HG03196 (cell line): ENCODE data around the gene NTM.

Experiments
- ATAC-seq: cut with Tn5 transposase; IDR thresholded peaks from one replicate; pipeline ENCODE4 v1.9.1; 2021; ENCODE audit not compliant: unreplicated experiment

NTM gene

GRCh38 chr11:131841925-131842635 lies 471.7 kb downstream of the NTM start:
- no peak for ATAC-seq

DNA sequence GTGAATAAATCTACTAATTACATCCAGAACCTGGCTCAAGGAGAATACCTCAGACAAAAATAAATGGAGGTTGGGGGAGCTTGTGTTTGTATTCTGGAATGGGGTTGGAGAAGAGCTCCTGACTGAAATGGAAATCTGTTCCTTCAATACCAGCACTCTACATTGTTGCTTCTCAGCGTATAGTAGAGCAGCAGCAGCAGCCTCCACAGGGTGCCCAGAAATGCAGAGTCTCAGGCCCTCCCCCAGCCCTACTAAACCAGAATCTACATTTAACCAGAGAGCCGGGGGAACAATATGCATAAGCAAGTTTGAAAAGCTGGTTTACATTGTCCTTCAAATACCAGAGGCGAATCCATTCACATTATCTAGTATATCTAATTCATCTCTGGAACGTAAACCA lies 474.8 kb downstream of the NTM start:
- ATAC-seq: no peak

GRCh38 chr11:131849485-131849884 lies 479.1 kb downstream of the NTM start:
- ATAC-seq: no peak

GRCh38 chr11:131850507-131850906 lies 480.1 kb downstream of the NTM start:
- no peak for ATAC-seq

DNA sequence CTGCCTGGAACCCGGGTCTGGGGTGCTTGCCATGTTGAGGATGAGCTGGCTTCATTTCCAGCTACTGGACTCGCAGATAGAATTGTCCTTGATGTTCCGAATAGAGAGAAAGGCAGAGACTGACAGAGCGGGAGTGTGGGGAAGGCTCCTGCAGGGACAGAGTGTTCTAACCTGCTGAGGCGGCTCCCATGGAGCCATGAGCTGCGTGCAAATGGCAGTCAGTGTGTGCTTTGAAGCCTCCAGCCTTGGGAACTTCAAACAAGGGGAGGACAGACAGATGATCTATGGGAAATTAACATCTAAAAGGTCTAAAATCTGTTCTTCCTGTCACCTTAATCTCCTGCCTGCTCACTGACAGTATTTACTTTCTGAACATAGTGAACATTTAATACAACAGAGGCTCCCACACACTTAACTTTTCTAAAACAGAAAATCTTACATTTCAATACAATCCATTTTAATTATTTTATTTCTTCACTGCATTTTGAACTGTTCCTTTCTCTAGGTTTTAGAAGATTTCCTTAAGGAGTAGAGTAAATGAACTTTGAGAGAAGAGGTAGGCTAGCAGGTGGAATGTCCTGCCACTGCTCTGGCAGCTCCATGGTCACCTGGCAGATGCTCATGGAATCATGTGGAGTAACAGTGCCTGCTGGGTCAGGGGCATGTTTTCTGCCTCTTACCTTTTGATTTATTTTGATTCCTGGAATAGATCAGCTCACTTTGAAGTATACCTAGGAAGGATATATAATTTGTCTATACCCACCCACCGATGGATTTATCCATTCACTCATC lies 481.7 kb downstream of the NTM start:
- ATAC-seq: no peak

DNA sequence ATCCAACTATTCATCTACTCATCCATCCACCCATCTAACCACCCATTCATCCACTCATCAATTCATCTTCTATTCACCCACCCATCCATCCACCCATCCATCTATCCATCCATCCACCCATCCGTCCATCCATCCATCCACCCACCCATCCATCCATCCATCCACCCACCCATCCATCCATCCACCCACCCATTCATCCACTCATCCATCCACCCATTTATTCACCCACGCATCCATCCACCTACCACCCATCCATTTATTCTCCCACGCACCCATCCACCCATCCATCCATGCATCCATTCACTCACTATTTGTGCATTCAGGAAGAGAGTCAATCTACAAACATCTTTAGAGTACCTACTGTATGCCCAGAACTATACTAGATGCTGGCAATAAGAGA lies 482.3 kb downstream of the NTM start:
- no peak for ATAC-seq

DNA sequence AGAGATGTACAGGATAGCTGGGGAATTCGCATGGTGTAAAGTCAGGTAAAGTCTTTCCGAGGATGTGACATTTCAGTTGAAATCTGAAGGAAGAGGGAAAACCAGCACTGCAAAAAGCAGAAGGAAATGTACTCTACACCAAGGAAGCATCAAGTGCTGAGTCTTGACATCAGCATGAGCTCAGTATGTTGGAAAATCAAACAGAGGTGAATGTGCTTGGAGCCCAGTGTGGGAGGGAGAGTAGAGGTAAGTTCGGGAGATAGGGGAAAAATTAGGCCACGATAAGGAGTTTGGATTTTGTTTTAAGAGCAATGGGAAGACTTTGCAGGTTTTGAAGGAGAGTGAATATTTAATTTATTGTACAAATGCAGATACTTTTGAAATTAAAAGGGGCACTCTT lies 484.0 kb downstream of the NTM start:
- no peak for ATAC-seq

DNA sequence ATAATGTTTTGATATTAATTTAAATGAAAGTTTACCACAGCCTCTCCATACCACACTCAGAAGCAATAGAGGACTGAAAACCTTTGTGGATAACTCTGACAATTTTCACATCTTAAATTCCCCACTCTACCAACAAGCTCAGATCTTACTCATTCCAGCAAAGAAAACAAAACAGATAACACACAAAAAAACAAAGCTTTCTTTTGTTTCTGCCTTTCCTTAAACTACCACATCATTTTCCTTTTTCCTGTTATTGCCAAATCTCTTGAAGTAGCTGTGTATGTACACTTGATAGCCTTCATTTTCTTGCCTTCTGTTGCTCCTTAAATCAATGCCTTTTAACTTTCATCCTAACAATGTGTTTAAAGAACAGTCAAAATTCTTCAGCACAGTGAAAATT lies 484.9 kb downstream of the NTM start:
- ATAC-seq: no peak

GRCh38 chr11:131857246-131857645 lies 486.8 kb downstream of the NTM start:
- ATAC-seq: no peak

GRCh38 chr11:131858505-131858904 lies 488.1 kb downstream of the NTM start:
- no peak for ATAC-seq

DNA sequence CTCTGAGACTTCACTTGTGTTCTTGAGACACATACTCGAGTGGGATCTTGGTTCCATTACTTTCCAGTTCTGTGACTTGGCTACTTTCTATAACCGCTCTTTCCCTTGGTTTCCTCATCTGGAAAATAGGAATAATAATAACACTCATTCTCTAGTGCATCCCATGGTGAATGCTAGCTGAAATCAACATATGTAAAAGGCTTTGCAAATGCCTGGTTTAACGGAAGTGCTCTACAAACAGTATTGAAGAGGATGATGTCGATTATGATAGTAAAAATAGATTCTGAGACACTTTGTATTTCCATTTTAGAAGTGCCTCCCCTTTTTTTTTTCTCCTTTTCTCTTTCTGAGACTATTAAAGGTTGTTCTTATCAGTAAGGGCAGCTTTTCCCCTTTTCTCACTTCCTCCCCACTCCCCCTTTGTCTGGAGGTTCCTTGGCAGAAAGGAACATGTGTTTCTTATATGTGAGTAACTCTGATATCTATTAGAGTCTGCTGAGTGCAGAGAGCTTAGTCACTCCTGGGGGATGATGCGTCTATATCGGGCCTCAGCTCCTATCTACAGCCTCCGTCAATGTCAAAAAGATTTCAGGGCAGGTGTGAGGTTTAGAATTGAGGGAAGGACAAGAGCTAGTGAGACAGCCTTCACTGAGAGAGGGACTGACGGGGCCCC lies 489.3 kb downstream of the NTM start:
- ATAC-seq: no peak

DNA sequence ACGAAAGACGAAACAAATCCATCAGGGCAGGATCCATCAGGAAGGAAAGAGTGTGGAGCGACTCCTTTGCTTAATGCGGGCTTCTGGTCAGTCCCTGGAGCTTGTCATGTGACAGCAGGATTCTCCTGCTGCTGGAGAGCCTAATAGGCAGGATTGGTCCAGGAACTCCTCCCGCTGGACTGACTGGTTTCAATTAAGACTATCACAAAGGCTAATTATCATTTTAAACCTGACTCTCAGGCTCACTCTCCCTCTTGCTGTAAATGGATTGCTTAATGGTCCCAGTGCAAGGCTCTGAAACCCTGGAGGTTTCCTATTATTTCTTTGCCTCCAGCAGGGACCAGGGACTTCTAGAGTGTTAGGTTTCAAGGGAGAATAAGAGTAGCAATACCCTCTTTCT lies 493.8 kb downstream of the NTM start:
- ATAC-seq: no peak

DNA sequence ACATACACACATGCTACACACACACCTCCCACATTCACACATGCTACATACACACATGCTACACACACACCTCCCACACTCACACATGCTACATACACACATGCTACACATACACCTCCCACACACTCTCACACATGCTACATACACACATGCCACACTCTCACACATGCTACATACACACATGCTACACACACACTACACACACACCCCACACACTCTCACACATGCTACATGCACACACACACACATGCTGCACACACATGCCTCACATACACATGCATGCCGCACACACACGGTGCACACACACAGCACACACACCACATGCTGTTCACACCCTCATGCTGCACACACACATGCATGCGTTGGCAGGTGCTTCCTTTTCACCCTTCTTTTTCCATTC lies 495.4 kb downstream of the NTM start:
- no peak for ATAC-seq

GRCh38 chr11:131866535-131867400 lies 496.4 kb downstream of the NTM start:
- no peak for ATAC-seq

DNA sequence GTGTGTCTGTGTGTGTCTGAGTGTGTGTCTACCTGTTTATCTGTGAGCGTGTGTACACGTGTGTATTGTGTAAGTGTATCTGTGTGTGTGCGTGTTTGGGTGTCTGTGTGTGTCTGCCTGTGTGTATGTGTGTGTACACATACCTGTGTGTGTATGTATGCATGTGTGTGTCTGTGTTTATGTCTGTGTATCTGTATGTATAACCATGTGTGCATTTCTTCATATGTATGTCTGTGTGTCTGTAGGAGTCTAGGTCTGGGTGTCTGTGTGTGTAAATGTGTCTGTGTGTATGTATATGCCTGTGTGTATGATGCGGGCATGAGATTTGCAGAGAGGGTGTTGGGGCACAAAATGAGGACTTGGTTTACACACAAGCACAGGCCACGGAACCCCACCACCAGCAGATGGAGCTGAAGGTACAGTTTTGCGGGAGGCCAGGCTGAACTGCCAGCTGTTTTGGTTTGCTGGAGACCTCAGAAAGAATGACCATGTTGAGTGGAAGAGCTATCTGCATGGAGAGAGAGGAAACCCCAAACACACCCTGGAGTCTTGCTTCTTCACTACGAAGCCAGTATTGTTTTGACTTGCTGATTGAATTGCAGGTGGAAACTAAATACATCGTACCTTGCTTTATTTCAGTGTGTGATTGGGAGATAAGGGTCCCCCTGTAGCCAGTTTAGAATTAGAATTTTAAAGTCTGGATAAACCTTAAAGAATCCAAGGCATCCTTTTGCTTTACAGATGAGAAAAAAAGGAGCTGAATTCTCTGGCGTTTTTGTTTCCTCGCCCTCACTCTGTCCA lies 497.2 kb downstream of the NTM start:
- peak; percentile 55 for ATAC-seq

GRCh38 chr11:131868629-131869507 lies 498.5 kb downstream of the NTM start:
- ATAC-seq: no peak

- no peak for ATAC-seq
Observed at GRCh38 chr11:131870305-131870704, 499.9 kb downstream of the NTM start.

DNA sequence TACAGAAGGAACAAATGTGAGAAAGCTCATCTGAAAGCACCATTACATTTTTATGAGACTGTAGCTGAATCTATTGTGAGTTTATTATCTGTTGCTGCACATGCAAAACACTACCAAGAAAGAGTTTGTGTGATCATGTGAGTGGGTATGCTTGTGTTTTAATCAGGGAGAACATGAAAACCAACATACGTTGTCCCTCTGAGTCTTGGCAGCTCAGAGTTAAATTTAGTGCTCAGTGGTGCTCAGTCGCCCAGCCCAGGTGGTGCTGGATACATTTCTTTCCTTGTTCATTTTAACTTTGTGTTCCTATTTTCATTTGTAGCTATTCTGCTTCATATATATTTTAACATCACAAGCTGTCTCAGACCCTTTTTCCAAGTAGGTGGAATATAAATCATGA lies 500.6 kb downstream of the NTM start:
- no peak for ATAC-seq

DNA sequence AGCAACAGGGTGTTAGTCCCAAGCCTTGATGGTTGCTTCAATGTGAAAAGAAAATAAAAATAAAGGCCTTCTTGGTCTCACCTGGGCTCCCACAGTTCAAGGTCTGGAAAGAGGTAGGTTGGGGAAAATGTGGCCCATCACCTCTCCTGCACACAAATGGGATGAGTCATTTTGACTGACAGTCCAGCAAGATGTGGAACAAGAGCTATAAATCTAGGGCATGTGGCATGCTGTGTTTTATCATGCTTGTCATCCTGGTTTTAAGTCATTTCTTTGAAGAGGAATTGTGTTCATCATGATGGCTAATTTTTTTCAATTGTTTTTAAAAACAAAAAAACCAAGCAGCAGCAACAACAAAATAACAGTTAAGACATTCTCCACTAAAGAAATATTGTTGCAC lies 503.7 kb downstream of the NTM start:
- no peak for ATAC-seq
